ENCODE results near the gene FBXO11.

The FBXO11 gene

GRCh38 chr2:47798631-47799030 is 107.7 kb downstream of the FBXO11 start (continued):
- no peak for TF ChIP-seq TSHZ2 (CRISPR knock-in tag; IDR thresholded peaks at IDR 0.05)

- no peak for ATAC-seq
- TF ChIP-seq CSRNP3 (CRISPR knock-in tag; IDR thresholded peaks at IDR 0.05): no peak
- TF ChIP-seq RARB (CRISPR knock-in tag; IDR thresholded peaks at IDR 0.05): no peak
- TF ChIP-seq PPARA (CRISPR knock-in tag; IDR thresholded peaks at IDR 0.05; ENCODE audit: borderline replicate concordance): no peak
- no peak for TF ChIP-seq TCF4 (CRISPR knock-in tag; IDR thresholded peaks at IDR 0.05; ENCODE audit: borderline replicate concordance)
- no peak for TF ChIP-seq TOX (CRISPR knock-in tag; IDR thresholded peaks at IDR 0.05; ENCODE audit: borderline replicate concordance)
- no peak for TF ChIP-seq ZNF70 (CRISPR knock-in tag; IDR thresholded peaks at IDR 0.05)
Observed at GRCh38 chr2:47796090-47796697, 110.1 kb downstream of the FBXO11 start.

GRCh38 chr2:47785986-47786385 is 120.3 kb downstream of the FBXO11 start:
- ATAC-seq: no peak
- TF ChIP-seq ZNF565 (CRISPR knock-in tag; conservative IDR thresholded peaks at IDR 0.05; ENCODE audit: low read depth) (no peak), CSDC2 (CRISPR knock-in tag; IDR thresholded peaks at IDR 0.05) (no peak), TCF4 (CRISPR knock-in tag; IDR thresholded peaks at IDR 0.05; ENCODE audit: borderline replicate concordance) (no peak), RARB (CRISPR knock-in tag; IDR thresholded peaks at IDR 0.05) (no peak), SNAI2 (CRISPR knock-in tag; IDR thresholded peaks at IDR 0.05) (no peak), PATZ1 (CRISPR knock-in tag; IDR thresholded peaks at IDR 0.05; ENCODE audit: borderline replicate concordance) (no peak)

- no peak for ATAC-seq
- no peak for TF ChIP-seq ZNF70 (CRISPR knock-in tag; IDR thresholded peaks at IDR 0.05)
- TF ChIP-seq ISL1 (CRISPR knock-in tag; IDR thresholded peaks at IDR 0.05): 0 out of 2 replicates have a peak, but pooled peaks have one; percentile 13
Observed at GRCh38 chr2:47784352-47784851, 121.9 kb downstream of the FBXO11 start.

- peak; percentile 66 for ATAC-seq
- TF ChIP-seq TSHZ2 (CRISPR knock-in tag; IDR thresholded peaks at IDR 0.05): no peak
- no peak; the same call in 1 of the 2 replicates for TF ChIP-seq GLIS3 (CRISPR knock-in tag; IDR thresholded peaks at IDR 0.05)
- peak; percentile 72; the same call in 1 of the 2 replicates for TF ChIP-seq PATZ1 (CRISPR knock-in tag; IDR thresholded peaks at IDR 0.05; ENCODE audit: borderline replicate concordance)
- no peak for TF ChIP-seq BACH2 (CRISPR knock-in tag; IDR thresholded peaks at IDR 0.05; ENCODE audit: borderline replicate concordance)
- no peak for TF ChIP-seq ZNF565 (CRISPR knock-in tag; conservative IDR thresholded peaks at IDR 0.05; ENCODE audit: low read depth)
Observed at GRCh38 chr2:47783486-47784351, 122.6 kb downstream of the FBXO11 start.

Measured in SK-N-SH treated with all-trans-retinoic acid at 6 μM for 48 hours (cell line).